HepG2 (cell line): ENCODE results near the gene PMS1. TPM values are rescaled to one million over a fixed set of nuclear protein-coding genes. Genes with fewer than 3 reads are reported as not detected.
A peak's percentile ranks its signal among the peaks of the same experiment; 100 is the strongest.

Source experiments
- CBFB ChIP-seq: sonication (generic); formaldehyde crosslinking; IDR thresholded peaks from 2 replicates; pipeline ENCODE4 v1.4.0; 2020; ENCODE audit warnings: missing genetic modification reagents
- HIVEP1 ChIP-seq: sonication (generic); formaldehyde crosslinking; IDR thresholded peaks from 2 replicates; pipeline ENCODE4 v1.4.0; 2020; ENCODE audit warnings: mild to moderate bottlenecking, missing genetic modification reagents
- KDM3A ChIP-seq: IDR thresholded peaks from 2 replicates; pipeline ENCODE4 v1.6.1; 2018; ENCODE audit warnings: low read depth, missing compliant biosample characterization
- TRIM24 ChIP-seq: sonication (generic); formaldehyde crosslinking; IDR thresholded peaks from 2 replicates; pipeline ENCODE4 v1.8.0; 2022; ENCODE audit warnings: mild to moderate bottlenecking, missing genetic modification reagents
- XBP1 ChIP-seq: sonication (generic); formaldehyde crosslinking; IDR thresholded peaks from 2 replicates; pipeline ENCODE4 v1.5.0; 2020; ENCODE audit warnings: missing genetic modification reagents
- ZIK1 ChIP-seq: sonication (generic); formaldehyde crosslinking; IDR thresholded peaks from 2 replicates; pipeline ENCODE4 v1.5.0; 2020; ENCODE audit warnings: mild to moderate bottlenecking, low read depth, missing genetic modification reagents, borderline replicate concordance
- ZNF441 ChIP-seq: sonication (generic); formaldehyde crosslinking; IDR thresholded peaks from 2 replicates; pipeline ENCODE4 v1.7.0; 2021; ENCODE audit warnings: missing genetic modification reagents, borderline replicate concordance
- ZNF543 ChIP-seq: sonication (generic); formaldehyde crosslinking; IDR thresholded peaks from 2 replicates; pipeline ENCODE4 v1.4.0; 2020; ENCODE audit warnings: mild to moderate bottlenecking, missing genetic modification reagents
- ZNF615 ChIP-seq: sonication (generic); formaldehyde crosslinking; IDR thresholded peaks from 2 replicates; pipeline ENCODE4 v1.5.0; 2020; ENCODE audit warnings: mild to moderate bottlenecking, missing genetic modification reagents, borderline replicate concordance
- ZNF792 ChIP-seq: IDR thresholded peaks from 2 replicates; pipeline ENCODE4 v1.6.1; 2016
- polyA plus RNA-seq, 8 experiments: library from polyadenylated mRNA; depleted of rRNA in 3 of 8; stranded (reverse) in 7 of 8; unstranded in 1 of 8; fragments of >200 nt; fragmentation: Illumina TruSeq in 4 of 8; extraction: Trizol in 4 of 8; gene quantifications; 2 replicates each; pipeline versions ENCODE4 v1.2.1 to v1.2.3, GENCODE V29; 2011 to 2016; ENCODE audit warnings: low read depth in 4 of 8, missing spikeins in 1 of 8, mixed read lengths in 1 of 8; ENCODE audit not compliant: insufficient read depth in 1 of 8
- total RNA-seq, 5 experiments: library from RNA; depleted of rRNA; stranded (reverse); fragments of >200 nt; fragmentation: Illumina TruSeq; extraction: Trizol; gene quantifications; 2 replicates each; pipeline ENCODE4 v1.2.3, GENCODE V29; 2016; ENCODE audit warnings: low read depth in 1 of 5
- TF ChIP-seq, protein P1 (sequence below): sonication (generic); formaldehyde crosslinking; IDR thresholded peaks from 2 replicates; pipeline ENCODE4 v1.8.0; 2022; ENCODE audit warnings: mild to moderate bottlenecking, missing genetic modification reagents
- TF ChIP-seq, protein P2 (sequence below): sonication (generic); formaldehyde crosslinking; IDR thresholded peaks from 2 replicates; pipeline ENCODE4 v1.5.0; 2020; ENCODE audit warnings: mild to moderate bottlenecking, missing genetic modification reagents
- TF ChIP-seq, protein P3 (sequence below): sonication (generic); formaldehyde crosslinking; IDR thresholded peaks from 2 replicates; pipeline ENCODE4 v1.4.0; 2020; ENCODE audit warnings: missing genetic modification reagents
- TF ChIP-seq, protein P4 (sequence below): sonication (generic); formaldehyde crosslinking; IDR thresholded peaks from 2 replicates; pipeline ENCODE4 v1.4.0; 2020; ENCODE audit warnings: missing genetic modification reagents, borderline replicate concordance
- TF ChIP-seq, protein P5 (sequence below): IDR thresholded peaks from 2 replicates; pipeline ENCODE4 v1.6.1; 2018; ENCODE audit warnings: missing genetic modification reagents, mild to moderate bottlenecking, missing compliant biosample characterization
- TF ChIP-seq, protein P6 (sequence below): sonication (generic); formaldehyde crosslinking; IDR thresholded peaks from 2 replicates; pipeline ENCODE4 v1.5.0; 2020; ENCODE audit warnings: missing genetic modification reagents, mild to moderate bottlenecking, borderline replicate concordance

Gene PMS1
- total and polyA plus RNA-seq, 2 of the 13 experiments (the other 11 are each of a cell fraction or from before 2014, with no cell fraction given), result 14.6 to 39.9 TPM

DNA sequence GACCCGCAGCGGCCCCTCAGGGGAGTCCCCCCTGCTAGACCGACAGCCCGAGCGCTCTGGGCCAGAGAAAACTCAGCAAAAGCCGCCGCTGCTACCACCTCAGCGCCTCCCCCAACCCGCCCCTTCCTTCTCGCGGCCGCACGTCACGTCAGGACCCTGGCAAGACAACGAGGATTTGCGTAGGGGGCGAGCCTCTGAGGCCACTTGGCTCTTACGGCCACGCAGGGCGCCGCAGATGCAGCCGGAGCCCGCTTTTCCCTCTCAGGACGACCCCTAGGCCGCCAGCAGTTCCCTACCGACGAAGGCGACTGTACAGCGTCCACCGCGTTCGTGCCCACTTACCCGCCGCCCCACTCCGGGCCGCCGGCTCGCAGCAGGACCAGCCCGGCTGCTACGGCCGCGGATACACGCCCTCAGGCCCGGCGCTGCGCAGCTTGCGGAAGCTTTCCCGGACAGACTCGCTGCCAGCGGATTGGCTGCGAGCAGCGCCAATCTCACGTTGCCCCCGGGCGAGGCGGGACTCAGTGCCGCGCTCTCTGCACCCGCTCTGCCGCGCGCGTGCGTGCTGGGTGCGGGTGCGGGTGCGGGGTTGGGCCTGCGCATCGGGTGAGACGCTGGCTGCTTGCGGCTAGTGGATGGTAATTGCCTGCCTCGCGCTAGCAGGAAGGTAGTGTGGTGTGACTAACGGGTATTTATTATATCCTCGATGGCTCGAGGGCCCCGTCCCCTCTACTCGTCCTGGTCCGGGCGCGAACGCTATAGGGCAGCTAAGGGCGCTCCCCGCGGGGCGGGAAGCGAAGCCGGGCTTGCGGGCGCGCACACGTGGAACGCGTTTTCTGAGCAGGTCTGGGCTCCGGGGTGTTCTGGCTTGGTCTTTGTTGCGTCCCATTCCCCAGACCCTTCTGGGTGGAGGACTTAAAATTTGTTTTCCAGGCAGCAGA lies at the start of gene PMS1, which contains the start of gene ORMDL1 (continued):
- TF ChIP-seq, protein P1, sequence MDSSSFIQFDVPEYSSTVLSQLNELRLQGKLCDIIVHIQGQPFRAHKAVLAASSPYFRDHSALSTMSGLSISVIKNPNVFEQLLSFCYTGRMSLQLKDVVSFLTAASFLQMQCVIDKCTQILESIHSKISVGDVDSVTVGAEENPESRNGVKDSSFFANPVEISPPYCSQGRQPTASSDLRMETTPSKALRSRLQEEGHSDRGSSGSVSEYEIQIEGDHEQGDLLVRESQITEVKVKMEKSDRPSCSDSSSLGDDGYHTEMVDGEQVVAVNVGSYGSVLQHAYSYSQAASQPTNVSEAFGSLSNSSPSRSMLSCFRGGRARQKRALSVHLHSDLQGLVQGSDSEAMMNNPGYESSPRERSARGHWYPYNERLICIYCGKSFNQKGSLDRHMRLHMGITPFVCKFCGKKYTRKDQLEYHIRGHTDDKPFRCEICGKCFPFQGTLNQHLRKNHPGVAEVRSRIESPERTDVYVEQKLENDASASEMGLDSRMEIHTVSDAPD (CRISPR knock-in tag), result peak; percentile 95; the same call in 1 of the 2 replicates
- TF ChIP-seq XBP1 (CRISPR knock-in tag) (no peak; the same call in 1 of the 2 replicates), CBFB (CRISPR knock-in tag) (peak; percentile 89), HIVEP1 (CRISPR knock-in tag) (peak; percentile 96), ZNF615 (CRISPR knock-in tag) (peak; percentile 87; the same call in 1 of the 2 replicates), TRIM24 (no peak), ZNF441 (CRISPR knock-in tag) (peak; percentile 88; the same call in 1 of the 2 replicates), KDM3A (CRISPR knock-in tag) (peak; percentile 96), ZIK1 (CRISPR knock-in tag) (peak; percentile 93), ZNF792 (CRISPR knock-in tag) (peak; percentile 81), ZNF543 (CRISPR knock-in tag) (peak; percentile 98)
- TF ChIP-seq, protein P2, sequence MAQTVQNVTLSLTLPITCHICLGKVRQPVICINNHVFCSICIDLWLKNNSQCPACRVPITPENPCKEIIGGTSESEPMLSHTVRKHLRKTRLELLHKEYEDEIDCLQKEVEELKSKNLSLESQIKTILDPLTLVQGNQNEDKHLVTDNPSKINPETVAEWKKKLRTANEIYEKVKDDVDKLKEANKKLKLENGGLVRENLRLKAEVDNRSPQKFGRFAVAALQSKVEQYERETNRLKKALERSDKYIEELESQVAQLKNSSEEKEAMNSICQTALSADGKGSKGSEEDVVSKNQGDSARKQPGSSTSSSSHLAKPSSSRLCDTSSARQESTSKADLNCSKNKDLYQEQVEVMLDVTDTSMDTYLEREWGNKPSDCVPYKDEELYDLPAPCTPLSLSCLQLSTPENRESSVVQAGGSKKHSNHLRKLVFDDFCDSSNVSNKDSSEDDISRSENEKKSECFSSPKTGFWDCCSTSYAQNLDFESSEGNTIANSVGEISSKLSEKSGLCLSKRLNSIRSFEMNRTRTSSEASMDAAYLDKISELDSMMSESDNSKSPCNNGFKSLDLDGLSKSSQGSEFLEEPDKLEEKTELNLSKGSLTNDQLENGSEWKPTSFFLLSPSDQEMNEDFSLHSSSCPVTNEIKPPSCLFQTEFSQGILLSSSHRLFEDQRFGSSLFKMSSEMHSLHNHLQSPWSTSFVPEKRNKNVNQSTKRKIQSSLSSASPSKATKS (CRISPR knock-in tag), result peak; percentile 87; the same call in 1 of the 2 replicates
- TF ChIP-seq, protein P3, sequence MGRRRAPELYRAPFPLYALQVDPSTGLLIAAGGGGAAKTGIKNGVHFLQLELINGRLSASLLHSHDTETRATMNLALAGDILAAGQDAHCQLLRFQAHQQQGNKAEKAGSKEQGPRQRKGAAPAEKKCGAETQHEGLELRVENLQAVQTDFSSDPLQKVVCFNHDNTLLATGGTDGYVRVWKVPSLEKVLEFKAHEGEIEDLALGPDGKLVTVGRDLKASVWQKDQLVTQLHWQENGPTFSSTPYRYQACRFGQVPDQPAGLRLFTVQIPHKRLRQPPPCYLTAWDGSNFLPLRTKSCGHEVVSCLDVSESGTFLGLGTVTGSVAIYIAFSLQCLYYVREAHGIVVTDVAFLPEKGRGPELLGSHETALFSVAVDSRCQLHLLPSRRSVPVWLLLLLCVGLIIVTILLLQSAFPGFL, result no peak; the same call in 1 of the 2 replicates
- TF ChIP-seq, protein P4, sequence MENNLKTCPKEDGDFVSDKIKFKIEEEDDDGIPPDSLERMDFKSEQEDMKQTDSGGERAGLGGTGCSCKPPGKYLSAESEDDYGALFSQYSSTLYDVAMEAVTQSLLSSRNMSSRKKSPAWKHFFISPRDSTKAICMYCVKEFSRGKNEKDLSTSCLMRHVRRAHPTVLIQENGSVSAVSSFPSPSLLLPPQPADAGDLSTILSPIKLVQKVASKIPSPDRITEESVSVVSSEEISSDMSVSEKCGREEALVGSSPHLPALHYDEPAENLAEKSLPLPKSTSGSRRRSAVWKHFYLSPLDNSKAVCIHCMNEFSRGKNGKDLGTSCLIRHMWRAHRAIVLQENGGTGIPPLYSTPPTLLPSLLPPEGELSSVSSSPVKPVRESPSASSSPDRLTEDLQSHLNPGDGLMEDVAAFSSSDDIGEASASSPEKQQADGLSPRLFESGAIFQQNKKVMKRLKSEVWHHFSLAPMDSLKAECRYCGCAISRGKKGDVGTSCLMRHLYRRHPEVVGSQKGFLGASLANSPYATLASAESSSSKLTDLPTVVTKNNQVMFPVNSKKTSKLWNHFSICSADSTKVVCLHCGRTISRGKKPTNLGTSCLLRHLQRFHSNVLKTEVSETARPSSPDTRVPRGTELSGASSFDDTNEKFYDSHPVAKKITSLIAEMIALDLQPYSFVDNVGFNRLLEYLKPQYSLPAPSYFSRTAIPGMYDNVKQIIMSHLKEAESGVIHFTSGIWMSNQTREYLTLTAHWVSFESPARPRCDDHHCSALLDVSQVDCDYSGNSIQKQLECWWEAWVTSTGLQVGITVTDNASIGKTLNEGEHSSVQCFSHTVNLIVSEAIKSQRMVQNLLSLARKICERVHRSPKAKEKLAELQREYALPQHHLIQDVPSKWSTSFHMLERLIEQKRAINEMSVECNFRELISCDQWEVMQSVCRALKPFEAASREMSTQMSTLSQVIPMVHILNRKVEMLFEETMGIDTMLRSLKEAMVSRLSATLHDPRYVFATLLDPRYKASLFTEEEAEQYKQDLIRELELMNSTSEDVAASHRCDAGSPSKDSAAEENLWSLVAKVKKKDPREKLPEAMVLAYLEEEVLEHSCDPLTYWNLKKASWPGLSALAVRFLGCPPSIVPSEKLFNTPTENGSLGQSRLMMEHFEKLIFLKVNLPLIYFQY (CRISPR knock-in tag), result peak; percentile 84
- TF ChIP-seq, protein P5, sequence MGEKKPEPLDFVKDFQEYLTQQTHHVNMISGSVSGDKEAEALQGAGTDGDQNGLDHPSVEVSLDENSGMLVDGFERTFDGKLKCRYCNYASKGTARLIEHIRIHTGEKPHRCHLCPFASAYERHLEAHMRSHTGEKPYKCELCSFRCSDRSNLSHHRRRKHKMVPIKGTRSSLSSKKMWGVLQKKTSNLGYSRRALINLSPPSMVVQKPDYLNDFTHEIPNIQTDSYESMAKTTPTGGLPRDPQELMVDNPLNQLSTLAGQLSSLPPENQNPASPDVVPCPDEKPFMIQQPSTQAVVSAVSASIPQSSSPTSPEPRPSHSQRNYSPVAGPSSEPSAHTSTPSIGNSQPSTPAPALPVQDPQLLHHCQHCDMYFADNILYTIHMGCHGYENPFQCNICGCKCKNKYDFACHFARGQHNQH (CRISPR knock-in tag), result peak; percentile 88; the same call in 1 of the 2 replicates
- TF ChIP-seq, protein P6, sequence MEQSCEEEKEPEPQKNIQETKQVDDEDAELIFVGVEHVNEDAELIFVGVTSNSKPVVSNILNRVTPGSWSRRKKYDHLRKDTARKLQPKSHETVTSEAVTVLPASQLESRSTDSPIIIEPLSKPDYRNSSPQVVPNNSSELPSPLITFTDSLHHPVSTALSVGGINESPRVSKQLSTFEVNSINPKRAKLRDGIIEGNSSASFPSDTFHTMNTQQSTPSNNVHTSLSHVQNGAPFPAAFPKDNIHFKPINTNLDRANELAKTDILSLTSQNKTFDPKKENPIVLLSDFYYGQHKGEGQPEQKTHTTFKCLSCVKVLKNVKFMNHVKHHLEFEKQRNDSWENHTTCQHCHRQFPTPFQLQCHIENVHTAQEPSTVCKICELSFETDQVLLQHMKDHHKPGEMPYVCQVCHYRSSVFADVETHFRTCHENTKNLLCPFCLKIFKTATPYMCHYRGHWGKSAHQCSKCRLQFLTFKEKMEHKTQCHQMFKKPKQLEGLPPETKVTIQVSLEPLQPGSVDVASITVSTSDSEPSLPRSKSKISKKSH (CRISPR knock-in tag), result no peak; the same call in 1 of the 2 replicates
